ENCODE data around the gene XPA.
A peak's percentile ranks its signal among the peaks of the same experiment; 100 is the strongest.

XPA gene

GRCh38 chr9:97651646-97652045 lies 45.5 kb downstream of the XPA start:
- no peak for DNase-seq (ENCODE audit: low read depth)

GRCh38 chr9:97647996-97648395 lies 49.1 kb downstream of the XPA start:
- no peak for DNase-seq (ENCODE audit: low read depth)

- DNase-seq (ENCODE audit: low read depth) = no peak
Observed at GRCh38 chr9:97645720-97646119, 51.4 kb downstream of the XPA start.

- no peak for DNase-seq (ENCODE audit: low read depth)
Observed at GRCh38 chr9:97640325-97640724, 56.8 kb downstream of the XPA start.

- no peak for DNase-seq (ENCODE audit: low read depth)
Observed at GRCh38 chr9:97638666-97639065, 58.5 kb downstream of the XPA start.

DNA sequence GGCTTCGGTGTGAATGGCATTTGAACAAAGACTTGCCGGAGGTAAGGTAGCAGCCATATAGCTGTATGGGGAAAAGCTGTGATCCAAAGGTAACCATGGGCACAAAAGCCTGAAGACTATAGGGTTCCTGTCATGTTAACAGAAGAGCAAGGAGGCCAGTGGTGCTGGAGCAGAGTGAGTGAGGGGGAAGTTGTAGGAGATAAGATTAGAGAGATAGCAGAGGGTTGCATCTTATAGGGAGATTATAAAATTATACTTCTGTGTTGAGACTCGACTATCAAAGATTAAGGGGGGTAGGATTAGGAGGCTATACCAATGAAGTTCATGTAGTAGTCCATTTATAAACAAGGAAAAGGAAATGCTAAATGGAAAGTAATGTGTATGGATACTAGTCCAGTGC lies 60.2 kb downstream of the XPA start:
- DNase-seq (ENCODE audit: low read depth) = no peak

- DNase-seq (ENCODE audit: low read depth) = no peak
Observed at GRCh38 chr9:97635026-97635425, 62.1 kb downstream of the XPA start.

- no peak for DNase-seq (ENCODE audit: low read depth)
Observed at GRCh38 chr9:97633859-97634490, 63.2 kb downstream of the XPA start.

DNA sequence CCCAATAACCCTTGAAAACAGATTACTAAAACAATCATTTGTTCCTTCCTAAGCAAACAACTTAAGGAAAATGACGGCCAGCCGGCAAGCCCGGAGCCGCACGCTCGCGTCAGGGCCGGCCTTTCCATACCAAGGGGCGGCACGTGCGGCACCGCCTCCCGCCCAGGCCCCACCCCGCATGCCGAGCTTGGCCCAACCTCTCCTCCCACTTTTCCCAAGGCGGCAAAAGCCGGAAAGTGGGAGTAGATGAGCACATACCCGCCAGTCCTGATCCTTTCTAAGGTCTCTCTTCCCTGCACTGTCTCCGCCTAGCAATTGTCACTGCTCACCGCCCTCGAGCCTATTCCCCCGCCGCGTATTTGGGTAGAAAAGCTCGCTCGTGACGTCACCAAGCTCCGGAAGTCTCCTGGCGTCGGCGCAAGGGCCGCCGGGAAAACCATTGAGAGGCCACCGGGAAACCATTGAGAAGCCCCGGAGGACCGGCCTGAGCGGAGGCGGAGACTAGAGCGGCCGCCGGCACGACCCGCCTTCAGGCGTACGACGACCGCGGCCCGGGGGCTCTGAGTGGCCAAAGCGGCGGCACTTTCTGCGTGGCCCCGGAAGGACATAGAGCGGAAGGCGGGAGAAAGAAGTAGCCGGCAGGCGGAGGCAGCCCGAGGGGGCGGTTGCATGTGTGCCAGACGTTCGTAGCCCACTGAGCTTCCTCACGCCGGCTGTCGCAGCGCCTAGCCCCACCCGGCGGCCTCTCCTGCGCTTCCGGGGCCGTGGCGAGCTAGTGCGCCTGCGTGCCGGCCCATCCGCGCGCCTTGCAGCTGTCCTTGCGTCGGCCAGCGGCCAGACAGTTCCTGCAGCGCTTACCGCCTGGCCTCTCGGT lies 63.9 kb downstream of the XPA start, which contains the start of the genes NCBP1 and TSTD2:
Gene NCBP1, plus strand, starts transcription at position 837 of the 874 bp plus-strand sequence. CDS start 61 bp downstream, outside the sequence.
Gene TSTD2, minus strand, starts transcription at position 384 of the 874 bp plus-strand sequence. CDS start 5,806 bp downstream, outside the sequence.
- DNase-seq (ENCODE audit: low read depth) = peak; percentile 92

DNA sequence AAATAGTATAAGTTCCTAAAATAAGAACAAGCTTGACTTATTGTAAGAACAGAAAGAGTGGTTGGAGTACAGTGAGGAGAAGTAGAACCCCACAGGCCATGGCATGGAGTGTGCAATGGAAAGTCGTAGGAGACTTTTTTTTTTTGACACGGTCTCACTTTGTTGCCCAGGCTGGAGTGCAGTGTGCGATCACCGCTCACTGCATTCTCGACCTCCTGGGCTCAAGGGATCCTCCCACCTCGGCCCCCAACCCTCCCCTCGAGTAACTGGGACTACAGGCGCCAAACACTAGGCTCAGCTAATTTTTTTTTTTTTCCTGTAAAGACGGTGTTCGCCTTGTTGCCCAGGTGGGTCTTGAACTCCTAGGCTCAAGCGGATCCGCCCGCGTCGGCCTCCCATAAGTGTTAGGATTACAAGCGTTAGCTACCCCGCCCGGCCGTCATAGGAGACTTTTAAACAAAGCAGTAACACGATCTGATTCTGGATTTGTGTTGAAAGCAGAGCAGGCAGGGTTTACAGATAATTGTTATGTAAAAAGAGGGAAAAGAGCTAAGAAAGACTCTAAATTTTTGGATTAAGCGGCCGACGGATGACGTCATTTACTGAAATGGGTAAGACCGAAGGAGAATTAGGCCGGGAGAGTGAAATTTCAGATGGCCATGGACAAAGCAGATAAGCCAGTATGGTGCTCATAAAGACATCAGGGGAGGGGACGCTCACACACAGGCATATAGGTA lies 64.7 kb downstream of the XPA start:
- DNase-seq (ENCODE audit: low read depth) = no peak

- no peak for DNase-seq (ENCODE audit: low read depth)
Observed at GRCh38 chr9:97630591-97630990, 66.5 kb downstream of the XPA start.

- no peak for DNase-seq (ENCODE audit: low read depth)
Observed at GRCh38 chr9:97629156-97629555, 68.0 kb downstream of the XPA start.

DNA sequence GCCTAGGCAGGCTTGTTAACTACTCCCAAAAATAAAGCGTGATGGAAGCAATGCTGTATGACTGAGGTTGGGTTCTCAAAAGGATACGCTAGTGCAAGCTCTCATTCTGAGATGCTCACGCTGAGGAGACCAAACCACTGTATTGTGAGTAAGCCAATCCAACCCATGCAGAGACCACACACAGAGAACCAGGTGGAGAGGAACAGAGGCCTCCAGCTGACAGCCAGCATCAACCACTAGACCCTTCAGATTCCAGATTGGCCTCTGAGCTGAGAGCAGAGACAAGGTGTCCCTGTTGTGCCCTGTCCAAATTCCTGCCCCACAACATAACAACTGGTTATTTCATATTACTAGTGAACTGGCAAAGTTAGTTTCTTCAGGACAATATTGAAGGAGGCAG lies 68.5 kb downstream of the XPA start:
- no peak for DNase-seq (ENCODE audit: low read depth)

DNA sequence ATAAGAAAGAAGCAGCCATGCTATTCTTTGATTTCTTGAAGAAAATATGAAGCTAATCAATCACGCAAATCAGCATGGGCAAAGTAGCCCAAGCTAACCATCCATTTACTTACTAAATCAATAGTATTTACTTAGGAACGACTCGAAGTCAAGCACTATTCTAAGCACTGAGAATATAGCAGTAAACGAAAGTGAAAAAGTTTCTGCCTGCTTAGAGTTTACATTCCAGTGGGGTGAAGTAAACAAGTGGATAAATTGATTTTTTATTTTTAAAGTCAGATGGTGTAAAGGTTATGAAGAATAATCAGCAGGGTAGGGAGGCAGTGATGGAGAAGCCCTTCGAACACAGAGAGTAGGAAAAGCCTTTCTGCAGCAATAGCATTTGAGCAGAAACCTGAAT lies 69.5 kb downstream of the XPA start:
- no peak for DNase-seq (ENCODE audit: low read depth)

DNA sequence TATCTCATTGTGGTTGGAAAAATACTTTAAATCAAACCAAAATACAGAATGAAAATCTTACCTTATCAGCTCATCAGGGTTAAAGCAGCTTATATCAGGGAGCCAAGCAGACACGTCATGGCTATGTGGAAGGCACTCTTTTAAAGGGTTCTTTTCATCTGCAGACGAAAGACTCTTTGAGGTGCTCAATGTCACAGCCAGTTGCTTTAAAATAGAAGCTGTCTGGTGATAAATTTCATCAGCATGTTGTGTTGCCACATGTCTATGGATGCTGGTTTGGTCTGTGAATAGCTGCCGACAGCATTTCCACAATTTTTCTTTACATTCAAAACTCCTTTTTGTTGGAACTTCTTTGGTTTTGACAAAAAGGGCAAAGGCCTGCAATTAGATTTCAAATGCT lies 71.5 kb downstream of the XPA start:
- no peak for DNase-seq (ENCODE audit: low read depth)

All from activated gamma-delta T cell treated with anti-CD3 and anti-CD28 coated beads, Interleukin-2, amount 50 U/mL, for 16 hours (primary cell).